B cell (primary cell): ENCODE results near the gene FABP3.

Experiments used
- CTCF ChIP-seq: fragments of 200-600 bp; IDR thresholded peaks from one replicate; pipeline ENCODE4 v1.8.0; 2022; ENCODE audit warnings: antibody characterized with exemption, mild to moderate bottlenecking
- EZH2 ChIP-seq: IDR thresholded peaks from 2 replicates; pipeline ENCODE4 v1.6.1; 2012; ENCODE audit warnings: borderline replicate concordance, low read depth, mild to moderate bottlenecking, moderate library complexity, low read length; ENCODE audit not compliant: insufficient read depth, poor library complexity, severe bottlenecking

- TF ChIP-seq CTCF (no peak), EZH2 (no peak)
These were observed 40.6 kb upstream of the FABP3 start for GRCh38 chr1:31413405-31414001.
